ENCODE data around the gene TCTN2. TPM values are rescaled to one million over a fixed set of nuclear protein-coding genes. Genes with fewer than 3 reads are reported as not detected.

TCTN2 gene
- total and polyA plus RNA-seq, 2 of the 8 experiments (the other 6 are each of a cell fraction or from before 2014, with no cell fraction given): 7.5 to 8.4 TPM

DNA sequence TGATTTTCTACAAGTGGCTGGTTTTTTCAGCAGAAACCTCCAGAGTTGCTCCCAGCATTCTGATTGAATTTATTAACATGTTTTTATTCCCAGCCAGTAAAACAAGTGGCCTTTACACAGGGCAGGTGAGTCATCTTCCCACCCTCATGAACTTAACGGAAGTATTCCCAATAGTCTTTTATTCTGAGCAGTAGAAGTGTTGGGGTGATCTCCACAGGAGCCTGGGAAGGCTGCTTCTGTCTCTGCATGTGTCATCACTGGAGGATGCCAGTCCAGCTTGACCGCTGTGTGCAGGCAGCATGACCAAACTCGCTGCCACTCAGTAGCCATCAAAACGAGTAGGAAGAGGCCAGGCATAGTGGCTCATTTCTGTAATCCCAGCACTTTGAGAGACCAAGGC, 77.7 kb downstream of the TCTN2 start (continued):
- TF ChIP-seq SIN3A (conservative IDR thresholded peaks at IDR 0.05 in 1 of 2, IDR thresholded peaks at IDR 0.05 in 1 of 2; ENCODE audit: low read depth in 1 of 2, low read length in 2 of 2): no peak

All from H1 (cell line).